Muscle of leg (tissue), 11 donors: ENCODE measurements around the gene HBE1. TPM values are rescaled to one million over a fixed set of nuclear protein-coding genes. Genes with fewer than 3 reads are reported as not detected.

Experiments used
- DNase-seq: peaks from one replicate; pipeline ENCODE4 v3.0.0; 2013
- H3K27ac ChIP-seq: one replicate; pipeline ENCODE4 v1.5.1; 2013; ENCODE audit warnings: mild to moderate bottlenecking, low read length, control low read depth
- H3K27me3 ChIP-seq: one replicate; pipeline ENCODE4 v1.6.1; 2013; ENCODE audit warnings: low read length; ENCODE audit not compliant: control insufficient read depth, insufficient read depth
- H3K36me3 ChIP-seq: one replicate; pipeline ENCODE4 v1.6.1; 2013; ENCODE audit warnings: low read length; ENCODE audit not compliant: control insufficient read depth, insufficient read depth
- H3K4me1 ChIP-seq: one replicate; pipeline ENCODE4 v1.6.1; 2013; ENCODE audit warnings: low read length; ENCODE audit not compliant: control insufficient read depth, insufficient read depth
- H3K4me3 ChIP-seq: one replicate; pipeline ENCODE4 v1.5.1; 2013; ENCODE audit warnings: low read length, control low read depth
- H3K9me3 ChIP-seq: replicated peaks from 2 replicates; pipeline ENCODE4 v1.6.1; 2013; ENCODE audit warnings: low read depth, low read length; ENCODE audit not compliant: control insufficient read depth
- WGBS: methylation state at CpG from one replicate; pipeline ENCODE4 v1.1.5; 2013; ENCODE audit warnings: missing lambda C conversion rate; ENCODE audit not compliant: insufficient coverage; 5-methylcytosine and 5-hydroxymethylcytosine counted together
- polyA plus RNA-seq, 8 donors: library from polyadenylated mRNA; unstranded; fragments of 120-200 nt; gene quantifications; one replicate each; pipeline versions ENCODE4 v1.2.1 to v1.2.3, GENCODE V29; 2013; ENCODE audit warnings: inconsistent platforms in 1 of 8, low replicate concordance in 1 of 8; ENCODE audit not compliant: insufficient read length in 8 of 8, insufficient read depth in 1 of 8
- total RNA-seq: library from RNA; stranded (reverse); fragments of 120-200 nt; gene quantifications from one replicate; pipeline ENCODE4 v1.2.4, GENCODE V29; 2013

HBE1 gene
- total and polyA plus RNA-seq, 9 donors = 6.7 to 64.8 (median 17.1) TPM

- no peak for DNase-seq
- no peak overlapping the region for H3K27ac ChIP-seq
- whole genome bisulfite sequencing = 88% methylated on average over 1 of the region's 1 CpG
- H3K4me1 ChIP-seq = no peaks in the 10 kb centered on the region
- H3K4me3 ChIP-seq = no peak overlapping the region
- no peaks in the 10 kb centered on the region for H3K36me3 ChIP-seq
- H3K9me3 ChIP-seq = no peaks in the 10 kb centered on the region
- H3K27me3 ChIP-seq = no peaks in the 10 kb centered on the region
Observed at GRCh38 chr11:5277807-5278382, 8.2 kb upstream of the HBE1 start.

GRCh38 chr11:5276697-5277096, 7.0 kb upstream of the HBE1 start:
- Histone ChIP-seq H3K27ac (no peak overlapping the region), H3K27me3 (no peaks in the 10 kb centered on the region), H3K9me3 (no peaks in the 10 kb centered on the region), H3K4me1 (no peaks in the 10 kb centered on the region), H3K36me3 (no peaks in the 10 kb centered on the region), H3K4me3 (no peak overlapping the region)
- WGBS = 50% methylated on average over 1 of the region's 2 CpGs
- DNase-seq = no peak

GRCh38 chr11:5275369-5276110, 5.8 kb upstream of the HBE1 start:
- Histone ChIP-seq H3K27me3 (no peaks in the 10 kb centered on the region), H3K36me3 (no peaks in the 10 kb centered on the region), H3K4me3 (no peak overlapping the region), H3K27ac (no peak overlapping the region), H3K9me3 (no peaks in the 10 kb centered on the region), H3K4me1 (no peaks in the 10 kb centered on the region)
- DNase-seq = no peak
- 87% methylated on average over 3 of the region's 6 CpGs for WGBS

GRCh38 chr11:5274395-5274794, 4.7 kb upstream of the HBE1 start:
- Histone ChIP-seq H3K27ac (no peak overlapping the region), H3K9me3 (no peaks in the 10 kb centered on the region), H3K36me3 (no peaks in the 10 kb centered on the region), H3K4me1 (no peaks in the 10 kb centered on the region), H3K27me3 (no peaks in the 10 kb centered on the region), H3K4me3 (no peak overlapping the region)
- WGBS = 48% methylated on average over 3 of the region's 5 CpGs
- DNase-seq = no peak

- Histone ChIP-seq H3K4me1 (no peaks in the 10 kb centered on the region), H3K27me3 (no peaks in the 10 kb centered on the region), H3K36me3 (no peaks in the 10 kb centered on the region), H3K9me3 (no peaks in the 10 kb centered on the region), H3K4me3 (no peak overlapping the region), H3K27ac (no peak overlapping the region)
- WGBS = no CpG with 5 or more reads among the region's 4 CpGs
- no peak for DNase-seq
Observed at GRCh38 chr11:5272395-5273017, 2.8 kb upstream of the HBE1 start.

GRCh38 chr11:5267033-5267563, 2.6 kb downstream of the HBE1 start:
- Histone ChIP-seq H3K27ac (no peak overlapping the region), H3K27me3 (no peaks in the 10 kb centered on the region), H3K36me3 (no peaks in the 10 kb centered on the region), H3K9me3 (no peaks in the 10 kb centered on the region), H3K4me1 (no peaks in the 10 kb centered on the region), H3K4me3 (no peak overlapping the region)
- no peak for DNase-seq
- 94% methylated on average over 1 of the region's 2 CpGs for WGBS

- no peaks in the 10 kb centered on the region for H3K4me1 ChIP-seq
- no peaks in the 10 kb centered on the region for H3K9me3 ChIP-seq
- no peak for DNase-seq
- no peaks in the 10 kb centered on the region for H3K36me3 ChIP-seq
- H3K27me3 ChIP-seq = no peaks in the 10 kb centered on the region
- H3K4me3 ChIP-seq = no peak overlapping the region
- no peak overlapping the region for H3K27ac ChIP-seq
Observed at GRCh38 chr11:5266609-5267008, 3.1 kb downstream of the HBE1 start.

- H3K4me3 ChIP-seq = no peak overlapping the region
- DNase-seq = no peak
- WGBS = no CpG with 5 or more reads among the region's 2 CpGs
- H3K4me1 ChIP-seq = no peaks in the 10 kb centered on the region
- H3K27ac ChIP-seq = no peak overlapping the region
- H3K27me3 ChIP-seq = no peaks in the 10 kb centered on the region
- H3K36me3 ChIP-seq = no peaks in the 10 kb centered on the region
- H3K9me3 ChIP-seq = no peaks in the 10 kb centered on the region
Observed at GRCh38 chr11:5265832-5266231, 3.9 kb downstream of the HBE1 start.

- H3K9me3 ChIP-seq = peaks cover 3% of the 10 kb centered on the region
- no peak overlapping the region for H3K4me3 ChIP-seq
- DNase-seq = no peak
- H3K27me3 ChIP-seq = no peaks in the 10 kb centered on the region
- no peaks in the 10 kb centered on the region for H3K4me1 ChIP-seq
- H3K27ac ChIP-seq = no peak overlapping the region
- 63% methylated on average over 6 of the region's 7 CpGs for WGBS
- H3K36me3 ChIP-seq = no peaks in the 10 kb centered on the region
Observed at GRCh38 chr11:5258543-5259262, 11.0 kb downstream of the HBE1 start.

GRCh38 chr11:5257296-5257695, 12.4 kb downstream of the HBE1 start:
- no peaks in the 10 kb centered on the region for H3K27me3 ChIP-seq
- no peak for DNase-seq
- H3K27ac ChIP-seq = no peak overlapping the region
- H3K4me1 ChIP-seq = no peaks in the 10 kb centered on the region
- no peaks in the 10 kb centered on the region for H3K36me3 ChIP-seq
- peaks cover 3% of the 10 kb centered on the region for H3K9me3 ChIP-seq
- H3K4me3 ChIP-seq = no peak overlapping the region
- no CpG with 5 or more reads among the region's 2 CpGs for WGBS
